Measurements from ENCODE around the gene TMEM212.

The TMEM212 gene

GRCh38 chr3:171865191-171865865, 22.2 kb downstream of the TMEM212 start:
- no peak for TF ChIP-seq CTCF (IDR thresholded peaks at IDR 0.05; ENCODE audit: borderline replicate concordance, insufficient read depth, low read depth, low read length)
- no peak overlapping the region for H3K4me3 ChIP-seq (ENCODE audit: low read depth, low read length)

GRCh38 chr3:171867981-171868380, 24.8 kb downstream of the TMEM212 start:
- H3K4me3 ChIP-seq (ENCODE audit: low read depth, low read length) = no peak overlapping the region
- peak; percentile 33; the same call in 1 of the 2 replicates for TF ChIP-seq CTCF (IDR thresholded peaks at IDR 0.05; ENCODE audit: borderline replicate concordance, insufficient read depth, low read depth, low read length)

GRCh38 chr3:171871392-171872274, 28.5 kb downstream of the TMEM212 start:
- H3K4me3 ChIP-seq (ENCODE audit: low read depth, low read length) = no peak overlapping the region
- TF ChIP-seq CTCF (IDR thresholded peaks at IDR 0.05; ENCODE audit: borderline replicate concordance, insufficient read depth, low read depth, low read length) = no peak

- no peak overlapping the region for H3K4me3 ChIP-seq (ENCODE audit: low read depth, low read length)
- no peak for TF ChIP-seq CTCF (IDR thresholded peaks at IDR 0.05; ENCODE audit: borderline replicate concordance, insufficient read depth, low read depth, low read length)
Observed at GRCh38 chr3:171873580-171873979, 30.4 kb downstream of the TMEM212 start.

- no peak for TF ChIP-seq CTCF (IDR thresholded peaks at IDR 0.05; ENCODE audit: borderline replicate concordance, insufficient read depth, low read depth, low read length)
- no peak overlapping the region for H3K4me3 ChIP-seq (ENCODE audit: low read depth, low read length)
Observed at GRCh38 chr3:171874251-171874681, 31.1 kb downstream of the TMEM212 start.

- H3K4me3 ChIP-seq (ENCODE audit: low read depth, low read length) = no peak overlapping the region
- TF ChIP-seq CTCF (IDR thresholded peaks at IDR 0.05; ENCODE audit: borderline replicate concordance, insufficient read depth, low read depth, low read length) = no peak
Observed at GRCh38 chr3:171874879-171875278, 31.7 kb downstream of the TMEM212 start.

All from GM12875 (cell line).